Stimulated activated naive CD8-positive, alpha-beta T cell treated with anti-CD3 and anti-CD28 coated beads, Interleukin-15, Interleukin-2, amounts not matched to agents 100 ng/mL and 50 ng/mL, for 24 hours (primary cell): ENCODE measurements around the gene CYP1A2.

Experiments used
- H3K27ac Mint-ChIP-seq: one replicate; pipeline ENCODE4 v1.8.0; 2021; ENCODE audit warnings: mild to moderate bottlenecking, mixed read lengths
- H3K27me3 Mint-ChIP-seq: one replicate; pipeline ENCODE4 v1.8.0; 2021; ENCODE audit warnings: mixed read lengths
- H3K36me3 Mint-ChIP-seq: one replicate; pipeline ENCODE4 v1.8.0; 2021; ENCODE audit warnings: low read depth, mixed read lengths
- H3K4me1 Mint-ChIP-seq: one replicate; pipeline ENCODE4 v1.8.0; 2021; ENCODE audit warnings: low read depth, mixed read lengths
- H3K4me3 Mint-ChIP-seq: one replicate; pipeline ENCODE4 v1.8.0; 2021; ENCODE audit warnings: mild to moderate bottlenecking, mixed read lengths
- H3K9me3 Mint-ChIP-seq: one replicate; pipeline ENCODE4 v1.8.0; 2021; ENCODE audit warnings: mixed read lengths

Gene CYP1A2

DNA sequence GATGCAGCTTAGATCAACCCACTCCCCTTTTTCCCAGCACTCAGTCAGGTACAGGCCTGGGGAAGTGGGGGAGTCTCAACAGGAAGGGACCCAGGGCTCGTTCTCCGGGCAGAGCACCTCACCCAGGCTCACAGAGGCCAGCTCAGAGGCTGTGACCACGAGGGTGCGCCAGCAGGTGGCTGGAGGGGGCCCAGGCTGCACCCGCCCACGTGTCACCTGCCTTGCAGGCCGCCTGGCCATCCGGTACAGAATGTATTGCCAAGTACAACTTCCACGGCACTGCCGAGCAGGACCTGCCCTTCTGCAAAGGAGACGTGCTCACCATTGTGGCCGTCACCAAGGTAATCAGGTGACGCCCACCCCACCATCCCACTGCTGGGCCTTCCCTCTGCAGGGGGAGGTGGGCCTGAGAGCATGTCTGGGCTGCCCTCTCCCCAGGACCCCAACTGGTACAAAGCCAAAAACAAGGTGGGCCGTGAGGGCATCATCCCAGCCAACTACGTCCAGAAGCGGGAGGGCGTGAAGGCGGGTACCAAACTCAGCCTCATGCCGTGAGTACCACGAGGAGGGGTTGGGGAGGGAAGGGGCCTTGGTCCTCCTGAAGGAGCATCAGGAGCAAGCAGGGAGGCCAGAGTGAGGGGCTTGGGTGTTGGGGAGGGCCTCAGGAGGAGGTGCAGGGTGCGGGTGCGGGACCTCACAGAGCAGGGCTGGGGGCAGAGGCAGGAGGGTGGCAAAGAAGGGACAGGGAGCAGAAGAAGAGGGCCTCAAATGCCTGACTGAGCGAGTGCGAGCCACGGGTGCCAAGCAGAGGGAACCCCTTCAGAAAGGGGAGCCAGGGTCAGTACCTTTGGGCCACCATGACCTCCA lies 50.0 kb downstream of the CYP1A2 start:
- H3K4me1 Mint-ChIP-seq = peaks cover 59% of the 10 kb centered on the region
- H3K36me3 Mint-ChIP-seq = peaks cover 51% of the 10 kb centered on the region

DNA sequence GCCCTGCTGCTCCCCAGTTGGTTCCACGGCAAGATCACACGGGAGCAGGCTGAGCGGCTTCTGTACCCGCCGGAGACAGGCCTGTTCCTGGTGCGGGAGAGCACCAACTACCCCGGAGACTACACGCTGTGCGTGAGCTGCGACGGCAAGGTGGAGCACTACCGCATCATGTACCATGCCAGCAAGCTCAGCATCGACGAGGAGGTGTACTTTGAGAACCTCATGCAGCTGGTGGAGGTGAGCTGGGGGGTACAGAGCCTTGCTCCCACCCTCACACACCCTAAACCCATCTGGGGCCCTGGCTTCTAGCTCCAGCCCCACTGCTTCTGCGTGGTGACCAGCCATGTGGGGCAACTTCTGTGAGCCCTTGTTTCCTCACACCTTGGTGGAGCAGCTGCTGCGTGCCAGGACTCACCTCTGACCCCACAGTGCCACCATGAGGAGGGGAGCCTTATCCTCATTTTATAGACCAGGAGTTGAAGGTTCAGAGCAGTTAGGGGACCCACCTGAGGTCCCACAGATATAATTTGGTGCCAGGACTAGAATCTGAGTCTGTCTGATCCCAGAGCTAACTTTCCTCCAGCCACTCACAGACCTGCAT lies 50.7 kb downstream of the CYP1A2 start:
- Mint-ChIP-seq H3K4me3 (peak overlapping the region; percentile 10), H3K36me3 (peaks cover 58% of the 10 kb centered on the region)

More for the DNA sequence above, 50.0 kb downstream of the CYP1A2 start:
- Mint-ChIP-seq H3K4me3 (no peak overlapping the region), H3K27ac (peak overlapping the region; percentile 72), H3K27me3 (no peaks in the 10 kb centered on the region), H3K9me3 (no peaks in the 10 kb centered on the region)

DNA sequence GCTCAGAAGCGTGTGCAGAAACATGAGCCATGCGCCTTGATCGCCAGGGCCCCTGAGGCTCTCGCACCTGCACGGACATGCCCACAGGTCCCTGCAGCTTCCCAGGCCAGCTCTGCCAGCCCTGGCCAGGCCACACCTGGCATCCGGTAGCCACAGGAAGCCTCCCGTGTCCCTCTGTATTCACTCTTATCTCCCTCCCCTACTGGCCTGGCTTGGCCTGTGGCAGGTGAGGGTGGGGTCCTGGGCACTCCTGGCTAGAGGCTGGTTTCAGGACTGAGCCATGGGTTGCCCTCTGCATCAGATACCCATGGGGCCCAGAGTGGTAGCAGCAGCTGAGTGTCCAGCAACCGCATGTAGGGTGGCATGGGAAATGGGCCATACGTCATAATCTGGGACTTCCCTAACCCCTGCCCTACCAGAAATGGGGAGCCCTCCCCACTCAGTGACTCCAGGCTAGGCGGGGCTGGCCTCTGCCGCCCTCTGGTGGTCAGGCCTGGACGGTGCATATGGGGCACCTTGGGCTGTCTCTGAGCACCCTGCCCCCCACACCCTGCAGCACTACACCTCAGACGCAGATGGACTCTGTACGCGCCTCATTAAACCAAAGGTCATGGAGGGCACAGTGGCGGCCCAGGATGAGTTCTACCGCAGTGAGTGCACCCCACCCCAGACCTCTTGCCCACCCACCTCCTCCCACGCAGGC lies 51.4 kb downstream of the CYP1A2 start:
- no peaks in the 10 kb centered on the region for H3K9me3 Mint-ChIP-seq
- H3K4me3 Mint-ChIP-seq = peak overlapping the region; percentile 10
- peak overlapping the region; percentile 72 for H3K27ac Mint-ChIP-seq
- peaks cover 59% of the 10 kb centered on the region for H3K36me3 Mint-ChIP-seq
- peaks cover 57% of the 10 kb centered on the region for H3K4me1 Mint-ChIP-seq
- no peaks in the 10 kb centered on the region for H3K27me3 Mint-ChIP-seq

More for the DNA sequence above, 50.7 kb downstream of the CYP1A2 start:
- Mint-ChIP-seq H3K9me3 (no peaks in the 10 kb centered on the region), H3K27me3 (no peaks in the 10 kb centered on the region), H3K4me1 (peaks cover 60% of the 10 kb centered on the region), H3K27ac (peak overlapping the region; percentile 72)

DNA sequence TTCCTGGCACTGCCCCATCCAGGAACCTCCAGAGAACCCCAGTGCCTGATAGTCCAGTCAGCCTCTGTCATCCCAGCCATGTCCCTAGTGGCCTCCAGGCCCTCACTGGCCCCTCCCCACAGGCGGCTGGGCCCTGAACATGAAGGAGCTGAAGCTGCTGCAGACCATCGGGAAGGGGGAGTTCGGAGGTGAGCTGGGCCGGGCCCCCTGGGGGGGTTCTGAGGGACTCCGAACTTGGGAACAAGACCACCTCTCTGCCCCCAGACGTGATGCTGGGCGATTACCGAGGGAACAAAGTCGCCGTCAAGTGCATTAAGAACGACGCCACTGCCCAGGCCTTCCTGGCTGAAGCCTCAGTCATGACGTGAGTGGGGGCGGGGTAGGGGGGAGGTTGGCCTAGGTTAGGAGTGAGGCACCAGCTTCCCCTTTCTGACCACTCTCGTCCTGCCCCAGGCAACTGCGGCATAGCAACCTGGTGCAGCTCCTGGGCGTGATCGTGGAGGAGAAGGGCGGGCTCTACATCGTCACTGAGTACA lies 52.0 kb downstream of the CYP1A2 start:
- H3K27me3 Mint-ChIP-seq = no peaks in the 10 kb centered on the region
- no peak overlapping the region for H3K27ac Mint-ChIP-seq
- H3K4me1 Mint-ChIP-seq = peaks cover 52% of the 10 kb centered on the region
- no peaks in the 10 kb centered on the region for H3K9me3 Mint-ChIP-seq
- no peak overlapping the region for H3K4me3 Mint-ChIP-seq
- peaks cover 56% of the 10 kb centered on the region for H3K36me3 Mint-ChIP-seq

DNA sequence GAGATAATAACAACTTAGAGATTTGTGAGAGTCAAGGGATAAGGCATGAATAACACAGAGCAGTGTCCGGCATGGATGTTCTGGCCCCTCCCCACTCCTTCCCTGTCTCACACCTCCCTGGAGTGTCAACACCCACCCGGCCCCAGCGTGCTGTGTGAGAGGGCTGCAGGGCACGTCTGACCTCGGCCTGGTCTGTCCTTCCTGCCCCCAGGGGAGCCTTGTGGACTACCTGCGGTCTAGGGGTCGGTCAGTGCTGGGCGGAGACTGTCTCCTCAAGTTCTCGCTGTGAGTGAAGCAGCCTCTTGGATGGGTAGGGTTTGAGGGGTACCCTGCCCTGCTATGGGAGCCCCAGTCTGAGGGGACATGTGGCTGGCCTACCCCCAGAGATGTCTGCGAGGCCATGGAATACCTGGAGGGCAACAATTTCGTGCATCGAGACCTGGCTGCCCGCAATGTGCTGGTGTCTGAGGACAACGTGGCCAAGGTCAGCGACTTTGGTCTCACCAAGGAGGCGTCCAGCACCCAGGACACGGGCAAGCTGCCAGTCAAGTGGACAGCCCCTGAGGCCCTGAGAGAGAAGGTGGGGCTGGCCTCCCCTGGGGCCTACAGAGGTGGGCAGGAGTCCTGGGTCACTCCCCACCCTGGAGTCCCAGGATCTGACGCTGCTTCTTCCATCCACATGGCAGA lies 52.8 kb downstream of the CYP1A2 start:
- Mint-ChIP-seq H3K27ac (peak overlapping the region; percentile 36), H3K9me3 (no peaks in the 10 kb centered on the region), H3K4me3 (no peak overlapping the region), H3K36me3 (peaks cover 50% of the 10 kb centered on the region), H3K4me1 (peaks cover 48% of the 10 kb centered on the region), H3K27me3 (no peaks in the 10 kb centered on the region)

DNA sequence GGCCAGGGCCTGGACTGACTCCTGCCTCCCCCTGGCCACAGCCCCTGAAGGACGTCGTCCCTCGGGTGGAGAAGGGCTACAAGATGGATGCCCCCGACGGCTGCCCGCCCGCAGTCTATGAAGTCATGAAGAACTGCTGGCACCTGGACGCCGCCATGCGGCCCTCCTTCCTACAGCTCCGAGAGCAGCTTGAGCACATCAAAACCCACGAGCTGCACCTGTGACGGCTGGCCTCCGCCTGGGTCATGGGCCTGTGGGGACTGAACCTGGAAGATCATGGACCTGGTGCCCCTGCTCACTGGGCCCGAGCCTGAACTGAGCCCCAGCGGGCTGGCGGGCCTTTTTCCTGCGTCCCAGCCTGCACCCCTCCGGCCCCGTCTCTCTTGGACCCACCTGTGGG lies 53.6 kb downstream of the CYP1A2 start:
- H3K27me3 Mint-ChIP-seq = no peaks in the 10 kb centered on the region
- H3K27ac Mint-ChIP-seq = no peak overlapping the region
- H3K36me3 Mint-ChIP-seq = peaks cover 48% of the 10 kb centered on the region
- no peaks in the 10 kb centered on the region for H3K9me3 Mint-ChIP-seq
- peaks cover 51% of the 10 kb centered on the region for H3K4me1 Mint-ChIP-seq
- H3K4me3 Mint-ChIP-seq = no peak overlapping the region

DNA sequence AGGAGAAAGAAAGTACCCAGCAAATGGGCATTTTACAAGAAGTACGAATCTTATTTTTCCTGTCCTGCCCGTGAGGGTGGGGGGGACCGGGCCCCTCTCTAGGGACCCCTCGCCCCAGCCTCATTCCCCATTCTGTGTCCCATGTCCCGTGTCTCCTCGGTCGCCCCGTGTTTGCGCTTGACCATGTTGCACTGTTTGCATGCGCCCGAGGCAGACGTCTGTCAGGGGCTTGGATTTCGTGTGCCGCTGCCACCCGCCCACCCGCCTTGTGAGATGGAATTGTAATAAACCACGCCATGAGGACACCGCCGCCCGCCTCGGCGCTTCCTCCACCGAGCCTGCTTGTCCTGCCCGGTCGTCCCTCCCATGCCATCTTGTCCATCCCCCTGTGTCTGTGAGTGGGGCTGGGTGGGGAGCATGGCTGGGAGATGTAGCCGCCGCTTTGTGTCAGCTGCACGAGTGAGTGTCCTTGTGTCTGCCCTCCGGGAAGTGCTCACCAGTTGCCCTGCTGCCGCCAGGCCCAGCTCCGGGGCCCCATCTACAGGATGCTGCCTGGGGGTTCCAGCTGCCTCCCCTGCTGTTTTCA lies 54.3 kb downstream of the CYP1A2 start:
- no peaks in the 10 kb centered on the region for H3K9me3 Mint-ChIP-seq
- H3K4me3 Mint-ChIP-seq = no peak overlapping the region
- no peak overlapping the region for H3K27ac Mint-ChIP-seq
- H3K36me3 Mint-ChIP-seq = peaks cover 47% of the 10 kb centered on the region
- no peaks in the 10 kb centered on the region for H3K27me3 Mint-ChIP-seq
- peaks cover 48% of the 10 kb centered on the region for H3K4me1 Mint-ChIP-seq

DNA sequence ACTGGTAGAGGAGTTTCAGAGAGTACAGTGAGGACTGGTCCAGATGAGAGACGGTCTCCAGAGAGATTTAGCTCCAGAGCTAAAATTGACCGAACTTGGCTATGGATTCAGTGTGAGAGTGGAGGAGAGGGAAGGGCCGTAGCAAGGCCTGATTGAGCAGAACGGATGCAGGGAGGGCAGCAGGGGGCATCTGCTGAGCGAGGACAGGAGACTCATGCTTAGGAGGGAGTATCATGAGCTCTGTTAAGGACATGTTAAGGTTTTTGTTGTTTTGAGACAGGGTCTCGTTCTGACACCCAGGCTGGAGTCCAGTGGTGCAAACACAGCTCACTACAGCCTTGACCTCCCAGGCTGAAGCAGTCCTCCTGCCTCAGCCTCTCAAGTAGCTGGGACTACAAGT lies 56.3 kb downstream of the CYP1A2 start:
- Mint-ChIP-seq H3K4me3 (no peak overlapping the region), H3K9me3 (no peaks in the 10 kb centered on the region), H3K4me1 (peaks cover 43% of the 10 kb centered on the region), H3K27ac (peak overlapping the region; percentile 43), H3K36me3 (peaks cover 36% of the 10 kb centered on the region), H3K27me3 (no peaks in the 10 kb centered on the region)
